ENCODE data around the gene GJA10.

GJA10 gene

DNA sequence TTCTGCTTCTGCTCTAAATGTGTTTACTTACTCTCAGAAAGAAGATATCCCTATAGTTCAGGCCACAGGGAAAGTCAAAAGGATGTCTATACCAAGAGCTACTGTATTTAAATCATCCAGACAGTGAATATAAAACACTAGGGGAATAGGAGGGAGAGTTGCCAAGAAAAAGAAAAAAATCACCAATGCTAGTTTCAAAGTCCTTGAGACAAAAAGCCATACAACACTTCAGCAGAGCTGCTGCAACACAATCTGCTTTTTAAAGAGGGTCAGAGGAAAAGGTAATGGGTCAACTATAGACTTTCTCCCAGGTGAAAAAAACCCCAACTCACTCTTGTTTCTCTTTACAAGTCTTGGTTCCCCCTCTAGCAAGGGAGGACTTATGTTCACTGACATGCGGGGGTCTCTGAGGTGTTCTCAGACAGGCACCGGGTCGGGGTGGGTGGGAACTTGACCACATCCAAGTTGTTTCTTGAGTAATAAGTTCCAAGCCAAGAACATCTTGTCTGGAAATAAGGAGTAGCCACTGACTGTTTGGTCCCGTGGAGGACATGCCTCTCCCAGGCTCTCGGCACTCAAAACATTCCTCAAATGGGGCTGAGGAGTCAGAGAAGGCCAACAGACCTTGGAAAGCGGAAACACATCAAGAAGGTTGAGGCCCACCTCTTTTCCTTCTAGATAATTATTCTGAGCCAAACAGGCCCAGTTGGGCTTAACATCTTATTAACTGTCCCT is 47.7 kb downstream of the GJA10 start:
- FAIRE-seq = no peak
- no peak for DNase-seq (ENCODE audit: insufficient read length, low spot score)

DNA sequence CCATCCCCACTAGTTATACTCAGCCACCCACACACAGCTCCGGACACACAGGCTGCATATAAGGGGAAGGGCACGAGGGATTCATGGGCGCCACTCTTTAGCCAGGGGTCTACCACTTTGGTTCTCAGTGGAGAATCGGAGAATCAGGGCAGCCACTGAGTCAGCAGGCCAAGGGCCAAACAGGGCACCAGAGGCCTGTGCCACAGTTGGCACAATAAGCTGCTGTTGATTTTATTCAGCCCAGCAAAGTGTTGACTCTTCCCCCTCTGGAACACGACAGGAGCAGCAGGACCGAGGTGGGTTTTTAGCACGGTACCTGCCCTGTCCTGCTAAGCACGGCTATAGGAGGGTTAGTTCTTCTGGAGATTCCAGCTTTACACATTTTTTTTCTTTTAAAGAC is 48.3 kb downstream of the GJA10 start:
- DNase-seq (ENCODE audit: insufficient read length, low spot score) = no peak
- no peak for FAIRE-seq

DNA sequence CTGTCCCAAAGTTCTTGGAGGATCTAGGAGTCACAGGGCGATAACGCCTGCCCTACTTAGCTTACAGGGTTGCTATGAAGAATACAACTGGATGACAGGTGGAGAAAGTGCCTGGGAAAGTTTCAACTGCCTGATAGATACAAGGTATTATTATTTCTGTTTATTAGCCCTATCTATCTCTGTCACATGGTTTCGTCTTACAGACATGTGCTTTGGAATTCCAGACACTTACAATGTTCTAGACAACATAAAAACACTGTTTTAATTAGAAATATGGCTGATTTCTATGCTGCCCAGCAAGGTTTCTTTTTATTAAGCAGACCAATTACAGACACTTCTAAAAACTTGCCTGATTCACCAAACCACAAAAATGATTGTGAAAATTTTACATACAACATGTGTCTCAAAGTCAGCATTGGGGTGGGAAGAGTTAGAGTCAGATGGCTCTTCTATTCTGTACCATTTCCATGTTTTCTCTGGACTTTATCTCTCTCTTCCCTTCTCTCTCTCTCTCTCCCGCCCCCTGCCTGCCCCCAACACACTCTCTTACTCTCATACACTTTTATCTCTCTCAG is 50.0 kb downstream of the GJA10 start:
- DNase-seq (ENCODE audit: insufficient read length, low spot score) (no peak), FAIRE-seq (no peak)

DNA sequence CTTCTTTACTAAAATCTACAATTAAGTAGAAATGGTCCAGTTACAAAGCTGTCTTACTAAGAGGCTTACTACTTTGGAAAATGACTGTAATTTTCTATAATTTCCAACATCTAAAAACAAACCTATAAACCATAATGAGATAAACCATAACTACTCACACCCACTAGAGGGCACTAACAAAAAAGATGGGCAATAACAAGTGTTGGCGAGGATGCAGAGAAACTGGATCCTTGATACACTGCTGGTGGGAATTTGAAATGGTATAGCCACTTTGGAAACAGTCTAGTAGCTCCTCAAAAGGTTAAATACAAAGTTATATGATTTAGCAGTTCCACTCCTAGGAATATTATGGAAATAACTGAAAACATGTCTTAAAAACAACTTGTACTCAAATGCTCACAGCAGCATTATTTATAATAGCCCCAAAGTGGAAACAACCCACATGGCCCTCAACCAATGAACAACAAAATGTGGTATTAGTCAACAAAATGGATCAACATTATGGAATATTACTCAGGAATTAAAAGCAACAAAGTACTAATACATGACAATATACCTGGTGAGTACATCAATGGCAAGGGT is 50.6 kb downstream of the GJA10 start:
- DNase-seq (ENCODE audit: insufficient read length, low spot score) (no peak), FAIRE-seq (no peak)
